HG02798 (cell line): ENCODE data around the gene PTAR1.

Source experiments
- ATAC-seq: cut with Tn5 transposase; IDR thresholded peaks from one replicate; pipeline ENCODE4 v1.9.1; 2021; ENCODE audit warnings: mild to moderate bottlenecking; ENCODE audit not compliant: unreplicated experiment, poor library complexity

The PTAR1 gene

GRCh38 chr9:69677931-69678330 is 81.9 kb downstream of the PTAR1 start:
- no peak for ATAC-seq

GRCh38 chr9:69675563-69675962 is 84.2 kb downstream of the PTAR1 start:
- no peak for ATAC-seq

- ATAC-seq = no peak
These were observed 84.9 kb downstream of the PTAR1 start for GRCh38 chr9:69674716-69675438.

GRCh38 chr9:69674112-69674685 is 85.6 kb downstream of the PTAR1 start:
- no peak for ATAC-seq

- ATAC-seq = no peak
These were observed 86.5 kb downstream of the PTAR1 start for GRCh38 chr9:69673311-69673640.

GRCh38 chr9:69672596-69673310 is 87.1 kb downstream of the PTAR1 start:
- peak; percentile 95 for ATAC-seq

GRCh38 chr9:69671879-69672595 is 87.8 kb downstream of the PTAR1 start, which contains the start of gene APBA1:
TSS of gene APBA1 (minus strand) at chr9:69672371.
- peak; percentile 37 for ATAC-seq

- no peak for ATAC-seq
These were observed 88.4 kb downstream of the PTAR1 start for GRCh38 chr9:69671311-69671878.

- ATAC-seq = no peak
These were observed 92.5 kb downstream of the PTAR1 start for GRCh38 chr9:69667306-69667705.

GRCh38 chr9:69660304-69660703 is 99.5 kb downstream of the PTAR1 start:
- ATAC-seq = no peak
